ENCODE data around the gene IFITM1. TPM values are rescaled to one million over a fixed set of nuclear protein-coding genes. Genes with fewer than 3 reads are reported as not detected.

IFITM1 gene
- total and polyA plus RNA-seq, 2 donors (not counting 3 experiments of a cell fraction or from before 2014, with no cell fraction given), result 11.5 to 24.6 TPM

DNA sequence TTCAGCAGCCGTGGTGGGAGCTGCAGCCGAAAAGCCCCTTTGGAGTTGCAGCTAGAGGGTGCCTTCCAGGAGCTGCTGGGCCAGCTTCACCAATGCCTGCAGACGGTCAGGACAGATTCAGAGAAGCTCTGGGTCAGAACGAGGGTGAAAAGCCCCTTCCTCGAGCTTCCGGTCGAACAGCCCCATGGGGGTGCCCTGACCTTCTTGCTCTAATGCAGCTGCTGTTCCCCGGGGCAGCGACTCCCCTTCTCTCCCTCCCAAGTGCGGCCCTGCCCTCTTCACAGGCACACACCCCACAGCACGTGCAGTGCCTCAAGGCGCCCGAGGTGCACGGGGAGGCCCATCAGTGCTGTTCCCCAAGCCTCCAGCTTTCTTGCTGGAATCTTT, 16.5 kb downstream of the IFITM1 start:
- DNase-seq (ENCODE audit: low read depth, low spot score) (no peak), FAIRE-seq (no peak)
- no TSS peak for BruUV-seq (replicated peaks)
- ChIA-PET POLR2A (no interaction called here), CTCF (interaction anchor here (1.6 kb wide), 1 partner anchor 10 kb away, joined by 3 read pairs; no protein-coding TSS in a partner anchor)
- H3K4me1 ChIP-seq (ENCODE audit: control insufficient read depth, extremely low read depth, insufficient read depth, low read length), result peaks cover 16% of the 10 kb centered on the region
- no peak overlapping the region for H3K9ac ChIP-seq (replicated peaks; ENCODE audit: extremely low read depth, insufficient read depth, low read length)
- H3K27me3 ChIP-seq (ENCODE audit: control insufficient read depth in 2 of 2, insufficient read depth in 2 of 2, low read length in 2 of 2), result no peaks in the 10 kb centered on the region
- intact Hi-C loops (cut with micrococcal nuclease), result no loop called here
- no peaks in the 10 kb centered on the region for H3K9me1 ChIP-seq (replicated peaks; ENCODE audit: control insufficient read depth, extremely low read depth, insufficient read depth, low read length)
- no peak overlapping the region for H3K27ac ChIP-seq (ENCODE audit: insufficient read depth, low read depth, low read length)
- H3K79me2 ChIP-seq (ENCODE audit: control insufficient read depth, insufficient read depth, low read length), result no peaks in the 10 kb centered on the region
- TF ChIP-seq MAX (IDR thresholded peaks at IDR 0.05; ENCODE audit: insufficient read depth, insufficient read length) (no peak), EZH2 (IDR thresholded peaks at IDR 0.05; ENCODE audit: borderline replicate concordance, low read depth, low read length, severe bottlenecking) (no peak), FOS (IDR thresholded peaks at IDR 0.05; ENCODE audit: borderline replicate concordance, insufficient read depth, low read length) (no peak), POLR2AphosphoS5 (IDR thresholded peaks at IDR 0.05; ENCODE audit: insufficient read depth, low read depth, low read length) (no peak), JUN (IDR thresholded peaks at IDR 0.05; ENCODE audit: borderline replicate concordance, insufficient read depth, insufficient read length, low read depth) (no peak), MYC (IDR thresholded peaks at IDR 0.05; ENCODE audit: low read depth, low read length) (no peak), GATA2 (IDR thresholded peaks at IDR 0.05; ENCODE audit: insufficient read depth, insufficient read length, low read depth, low read length) (no peak), POLR2A (IDR thresholded peaks at IDR 0.05; ENCODE audit: low read depth, low read length) (no peak)
- TF ChIP-seq, protein P1, sequence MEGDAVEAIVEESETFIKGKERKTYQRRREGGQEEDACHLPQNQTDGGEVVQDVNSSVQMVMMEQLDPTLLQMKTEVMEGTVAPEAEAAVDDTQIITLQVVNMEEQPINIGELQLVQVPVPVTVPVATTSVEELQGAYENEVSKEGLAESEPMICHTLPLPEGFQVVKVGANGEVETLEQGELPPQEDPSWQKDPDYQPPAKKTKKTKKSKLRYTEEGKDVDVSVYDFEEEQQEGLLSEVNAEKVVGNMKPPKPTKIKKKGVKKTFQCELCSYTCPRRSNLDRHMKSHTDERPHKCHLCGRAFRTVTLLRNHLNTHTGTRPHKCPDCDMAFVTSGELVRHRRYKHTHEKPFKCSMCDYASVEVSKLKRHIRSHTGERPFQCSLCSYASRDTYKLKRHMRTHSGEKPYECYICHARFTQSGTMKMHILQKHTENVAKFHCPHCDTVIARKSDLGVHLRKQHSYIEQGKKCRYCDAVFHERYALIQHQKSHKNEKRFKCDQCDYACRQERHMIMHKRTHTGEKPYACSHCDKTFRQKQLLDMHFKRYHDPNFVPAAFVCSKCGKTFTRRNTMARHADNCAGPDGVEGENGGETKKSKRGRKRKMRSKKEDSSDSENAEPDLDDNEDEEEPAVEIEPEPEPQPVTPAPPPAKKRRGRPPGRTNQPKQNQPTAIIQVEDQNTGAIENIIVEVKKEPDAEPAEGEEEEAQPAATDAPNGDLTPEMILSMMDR (IDR thresholded peaks at IDR 0.05; ENCODE audit: extremely low read depth in 1 of 2, insufficient read depth in 1 of 2, low read depth in 1 of 2, low read length in 2 of 2), result no peak
- dilution Hi-C loops (cut with MboI; ENCODE audit: extremely low pct_ligation_motif_present, low sequenced_read_pairs), result no loop called here
- H3K9me3 ChIP-seq (replicated peaks; ENCODE audit: control insufficient read depth, insufficient read depth, low read length), result no peaks in the 10 kb centered on the region
- H3K4me3 ChIP-seq (replicated peaks in 1 of 3; ENCODE audit: insufficient read depth in 1 of 3, low read depth in 1 of 3, low read length in 3 of 3), result no peak overlapping the region
- no peak overlapping the region for H2AFZ ChIP-seq (ENCODE audit: low read depth, low read length)
- no peak overlapping the region for H3K4me2 ChIP-seq (ENCODE audit: insufficient read depth, low read length)
- no peaks in the 10 kb centered on the region for H4K20me1 ChIP-seq (replicated peaks; ENCODE audit: control insufficient read depth, extremely low read depth, insufficient read depth, low read length)
- no peaks in the 10 kb centered on the region for H3K36me3 ChIP-seq (ENCODE audit: control insufficient read depth in 2 of 2, extremely low read depth in 1 of 2, insufficient read depth in 2 of 2, low read length in 2 of 2)
